ENCODE data around the gene VRK1.

DNA sequence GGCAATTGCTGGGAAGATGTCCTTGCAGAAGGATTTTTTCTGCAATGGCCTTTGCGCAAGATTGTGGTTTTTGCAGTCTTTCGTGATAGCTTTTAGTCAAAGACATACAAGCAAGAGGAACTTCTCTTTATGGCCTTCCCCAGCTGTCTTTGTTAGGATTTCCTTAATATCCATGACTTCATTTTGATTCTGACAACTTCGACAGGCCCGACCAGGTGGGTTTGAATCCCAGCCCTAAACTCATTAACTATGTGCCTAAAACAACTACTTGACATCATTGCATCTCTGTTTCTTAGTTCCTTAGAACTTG, 13.3 kb upstream of the VRK1 start:
- TF ChIP-seq, protein P1, sequence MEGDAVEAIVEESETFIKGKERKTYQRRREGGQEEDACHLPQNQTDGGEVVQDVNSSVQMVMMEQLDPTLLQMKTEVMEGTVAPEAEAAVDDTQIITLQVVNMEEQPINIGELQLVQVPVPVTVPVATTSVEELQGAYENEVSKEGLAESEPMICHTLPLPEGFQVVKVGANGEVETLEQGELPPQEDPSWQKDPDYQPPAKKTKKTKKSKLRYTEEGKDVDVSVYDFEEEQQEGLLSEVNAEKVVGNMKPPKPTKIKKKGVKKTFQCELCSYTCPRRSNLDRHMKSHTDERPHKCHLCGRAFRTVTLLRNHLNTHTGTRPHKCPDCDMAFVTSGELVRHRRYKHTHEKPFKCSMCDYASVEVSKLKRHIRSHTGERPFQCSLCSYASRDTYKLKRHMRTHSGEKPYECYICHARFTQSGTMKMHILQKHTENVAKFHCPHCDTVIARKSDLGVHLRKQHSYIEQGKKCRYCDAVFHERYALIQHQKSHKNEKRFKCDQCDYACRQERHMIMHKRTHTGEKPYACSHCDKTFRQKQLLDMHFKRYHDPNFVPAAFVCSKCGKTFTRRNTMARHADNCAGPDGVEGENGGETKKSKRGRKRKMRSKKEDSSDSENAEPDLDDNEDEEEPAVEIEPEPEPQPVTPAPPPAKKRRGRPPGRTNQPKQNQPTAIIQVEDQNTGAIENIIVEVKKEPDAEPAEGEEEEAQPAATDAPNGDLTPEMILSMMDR (conservative IDR thresholded peaks at IDR 0.05; ENCODE audit: low read depth, low read length) = no peak
- no peak for TF ChIP-seq EZH2phosphoT487 (IDR thresholded peaks at IDR 0.05; ENCODE audit: borderline replicate concordance, low read length)

All from PC-3 (cell line).